Measurements from ENCODE around the gene GDF15.
"Not testable (repeated sequence)": the region's sequence is repeated elsewhere in the genome, so short reads cannot be mapped to it uniquely, and the experiment has no call there.

The GDF15 gene, protein sequence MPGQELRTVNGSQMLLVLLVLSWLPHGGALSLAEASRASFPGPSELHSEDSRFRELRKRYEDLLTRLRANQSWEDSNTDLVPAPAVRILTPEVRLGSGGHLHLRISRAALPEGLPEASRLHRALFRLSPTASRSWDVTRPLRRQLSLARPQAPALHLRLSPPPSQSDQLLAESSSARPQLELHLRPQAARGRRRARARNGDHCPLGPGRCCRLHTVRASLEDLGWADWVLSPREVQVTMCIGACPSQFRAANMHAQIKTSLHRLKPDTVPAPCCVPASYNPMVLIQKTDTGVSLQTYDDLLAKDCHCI

DNA sequence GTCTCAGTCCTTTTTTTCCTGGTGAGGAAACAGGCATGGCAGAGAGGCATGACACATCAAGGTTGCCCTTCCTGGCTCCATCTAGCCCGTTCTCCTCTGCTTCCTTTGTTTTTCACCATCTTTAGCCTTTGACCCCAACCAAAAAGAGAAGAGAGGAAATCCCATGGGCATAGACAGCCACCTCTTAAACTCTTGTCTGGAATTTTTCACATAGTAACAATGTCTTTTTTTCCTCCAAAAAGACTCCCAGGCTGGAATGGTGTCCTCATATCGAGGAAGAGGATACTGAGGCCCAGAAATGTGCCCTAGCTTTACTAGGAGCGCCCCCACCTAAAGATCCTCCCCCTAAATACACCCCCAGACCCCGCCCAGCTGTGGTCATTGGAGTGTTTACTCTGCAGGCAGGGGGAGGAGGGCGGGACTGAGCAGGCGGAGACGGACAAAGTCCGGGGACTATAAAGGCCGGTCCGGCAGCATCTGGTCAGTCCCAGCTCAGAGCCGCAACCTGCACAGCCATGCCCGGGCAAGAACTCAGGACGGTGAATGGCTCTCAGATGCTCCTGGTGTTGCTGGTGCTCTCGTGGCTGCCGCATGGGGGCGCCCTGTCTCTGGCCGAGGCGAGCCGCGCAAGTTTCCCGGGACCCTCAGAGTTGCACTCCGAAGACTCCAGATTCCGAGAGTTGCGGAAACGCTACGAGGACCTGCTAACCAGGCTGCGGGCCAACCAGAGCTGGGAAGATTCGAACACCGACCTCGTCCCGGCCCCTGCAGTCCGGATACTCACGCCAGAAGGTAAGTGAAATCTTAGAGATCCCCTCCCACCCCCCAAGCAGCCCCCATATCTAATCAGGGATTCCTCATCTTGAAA lies at the start of gene GDF15:
TSS of gene GDF15 (plus strand) at position 484 of the 868 bp plus-strand sequence. CDS start at position 516, 32 bp downstream.
- DNase-seq, result no peak

DNA sequence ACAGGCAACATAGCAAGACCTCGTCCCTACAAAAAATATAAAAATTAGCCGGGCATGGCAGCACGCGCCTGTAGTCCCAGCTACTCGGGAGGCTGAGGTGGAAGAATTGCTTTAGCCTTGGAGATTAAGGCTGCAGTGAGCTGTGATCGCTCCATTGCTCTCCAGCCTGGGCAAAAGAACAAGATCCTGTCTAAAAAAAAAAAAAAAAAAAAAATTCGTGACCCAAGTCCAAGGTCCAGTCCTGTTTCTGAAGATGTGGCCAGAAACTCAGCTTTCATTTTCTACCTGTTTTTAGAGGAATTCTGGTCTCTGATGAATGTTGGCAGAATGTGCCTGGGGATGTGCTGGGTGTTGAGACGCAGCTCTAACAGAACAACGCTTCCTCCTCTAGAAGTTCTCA lies 47.4 kb upstream of the GDF15 start:
- DNase-seq, result no peak

DNA sequence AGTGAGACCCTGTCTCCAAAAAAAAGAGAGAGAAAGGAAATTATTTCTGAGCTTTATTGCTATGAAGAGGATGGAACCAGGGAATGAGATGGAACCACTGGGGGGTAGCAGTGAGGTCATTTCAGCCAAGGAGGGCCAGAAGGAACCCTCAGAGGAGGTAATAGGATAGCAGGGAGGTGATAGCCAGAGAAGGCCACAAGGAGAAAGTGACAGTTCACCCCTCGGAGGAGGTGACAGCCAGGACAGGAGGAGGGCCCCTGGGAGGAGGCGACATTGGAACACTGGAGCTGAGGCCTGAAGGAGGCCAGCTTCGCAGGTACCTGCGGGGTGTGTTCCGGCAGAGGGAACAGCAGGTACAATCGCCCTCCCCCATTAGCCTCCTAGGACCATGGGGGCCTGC lies 46.2 kb upstream of the GDF15 start:
- no peak for DNase-seq

DNA sequence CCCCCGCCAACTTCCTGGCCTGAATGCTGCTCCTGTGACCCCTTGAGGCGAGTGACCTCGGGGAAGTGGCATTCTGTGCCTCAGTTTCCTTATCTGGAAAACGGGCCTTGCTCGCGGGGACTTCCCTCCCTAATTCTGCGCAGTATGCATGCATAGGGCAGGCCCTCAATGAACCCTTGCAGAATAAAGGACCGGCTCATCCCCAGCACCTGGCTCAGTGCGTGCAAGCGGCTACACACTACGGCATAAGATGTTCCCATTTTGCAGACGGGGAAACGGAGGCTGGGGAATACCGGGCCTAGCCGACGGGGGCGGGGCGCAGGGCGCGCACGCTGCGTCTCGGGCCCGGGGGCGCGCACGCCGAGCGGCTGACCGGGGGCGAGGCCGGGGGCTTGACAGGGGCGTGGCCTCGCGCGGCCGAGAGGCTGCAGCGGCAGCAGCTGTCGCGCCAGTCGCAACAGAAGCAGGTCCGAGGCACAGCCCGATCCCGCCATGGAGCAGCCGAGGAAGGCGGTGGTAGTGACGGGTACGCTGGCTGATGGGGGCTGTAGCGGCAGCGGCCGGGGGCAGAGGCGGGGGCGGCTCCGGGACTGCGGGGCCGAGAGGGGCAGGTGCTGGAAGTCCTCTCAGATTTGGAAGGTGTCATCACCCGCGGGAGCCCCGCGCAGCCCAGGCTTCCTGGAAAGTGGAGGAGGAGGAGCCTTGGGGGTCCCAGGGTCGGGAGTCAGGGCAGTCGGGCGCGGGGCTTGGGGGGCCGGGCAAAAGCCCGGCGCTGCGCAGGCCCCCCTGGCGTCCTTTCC lies 45.6 kb upstream of the GDF15 start, which contains the start of gene PGPEP1:
TSS of gene PGPEP1 (plus strand) at position 409 of the 800 bp plus-strand sequence. CDS start at position 493, 84 bp downstream.
- DNase-seq, result peak; percentile 47

DNA sequence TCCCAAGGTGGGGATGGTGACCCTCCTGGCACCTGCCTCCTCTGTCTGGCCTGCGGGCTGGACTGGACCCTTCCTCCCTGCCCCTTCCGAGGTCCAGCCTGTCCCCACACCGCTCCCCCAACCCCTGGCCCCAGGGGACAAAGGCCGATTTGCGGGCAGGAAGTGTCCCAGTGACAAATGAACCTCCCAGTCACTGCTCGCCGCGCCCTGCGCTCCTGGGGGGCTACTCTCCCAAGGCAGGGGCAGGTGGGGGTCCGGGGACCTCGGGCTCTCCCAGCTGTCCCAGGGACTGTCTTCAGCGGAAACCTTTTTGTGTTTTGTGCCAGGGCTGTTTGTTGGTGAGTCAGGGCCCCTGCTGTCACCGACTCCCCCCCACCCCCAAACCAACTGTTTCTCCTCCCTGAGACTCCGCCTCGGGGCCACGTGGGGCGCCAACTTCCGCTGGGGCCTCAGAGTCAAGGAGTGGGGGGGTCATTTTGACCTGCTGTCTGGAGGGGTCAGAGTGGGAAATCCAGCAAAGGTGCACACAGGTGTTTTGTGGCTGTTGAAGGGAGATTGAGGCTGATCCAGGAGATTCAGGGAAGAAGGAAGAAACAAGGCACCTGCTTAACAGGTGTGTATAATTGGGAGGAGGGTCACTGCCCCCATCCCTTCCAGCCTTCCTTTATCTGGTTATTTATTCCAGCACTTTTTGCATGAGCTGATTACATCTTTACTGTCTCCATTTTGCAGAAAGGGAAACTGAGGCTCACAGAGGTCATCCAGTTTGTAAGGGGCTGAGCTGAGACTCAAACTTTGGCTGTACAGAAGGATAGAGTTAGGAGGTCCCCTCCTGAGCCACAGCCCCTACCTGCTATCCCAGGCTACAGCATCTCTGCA lies 44.7 kb upstream of the GDF15 start:
- peak; percentile 5 for DNase-seq

DNA sequence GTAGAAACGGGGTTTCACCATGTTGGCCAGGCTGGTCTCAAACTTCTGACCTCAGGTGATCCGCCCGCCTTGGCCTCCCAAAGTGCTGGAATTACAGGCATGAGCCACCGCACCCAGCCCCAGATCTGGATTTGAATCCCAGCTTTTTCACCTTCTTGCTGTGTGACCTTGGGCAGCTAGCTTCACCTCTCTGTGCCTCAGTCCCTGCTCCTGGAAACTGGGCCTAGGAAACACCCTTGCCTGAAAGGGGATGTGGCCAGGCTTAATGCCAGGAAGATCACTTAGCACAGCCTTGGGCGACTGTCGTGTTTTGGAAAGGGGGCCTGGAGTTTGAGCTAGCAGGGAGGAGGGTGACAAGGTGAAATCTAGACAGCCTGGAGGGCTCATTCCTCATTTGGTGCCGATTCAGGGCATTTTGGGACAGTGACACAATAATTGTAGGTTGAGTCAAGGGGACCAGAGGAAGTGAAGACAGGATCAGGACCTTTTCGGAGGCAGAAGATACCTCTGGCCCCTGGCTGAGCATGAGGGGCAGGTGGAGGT lies 43.8 kb upstream of the GDF15 start:
- DNase-seq, result no peak

DNA sequence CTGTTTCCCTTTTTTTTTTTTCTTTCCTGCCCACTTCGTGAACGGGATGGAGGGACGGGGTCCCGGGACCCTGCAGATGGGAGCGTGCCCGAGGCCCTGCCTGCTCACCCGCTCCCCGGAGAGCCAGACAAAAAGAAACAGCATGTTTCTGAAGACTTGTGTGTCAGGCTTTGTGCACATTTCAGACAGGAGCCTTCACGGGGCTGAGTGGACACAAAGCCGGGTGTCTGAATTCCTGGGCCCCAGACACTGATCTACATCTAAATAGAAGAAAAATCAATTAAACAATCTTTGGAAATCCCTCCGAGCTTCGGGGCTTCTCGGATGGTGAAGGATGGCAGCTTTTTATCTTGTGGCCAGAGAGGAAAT lies 41.4 kb upstream of the GDF15 start:
- DNase-seq, result no peak

DNA sequence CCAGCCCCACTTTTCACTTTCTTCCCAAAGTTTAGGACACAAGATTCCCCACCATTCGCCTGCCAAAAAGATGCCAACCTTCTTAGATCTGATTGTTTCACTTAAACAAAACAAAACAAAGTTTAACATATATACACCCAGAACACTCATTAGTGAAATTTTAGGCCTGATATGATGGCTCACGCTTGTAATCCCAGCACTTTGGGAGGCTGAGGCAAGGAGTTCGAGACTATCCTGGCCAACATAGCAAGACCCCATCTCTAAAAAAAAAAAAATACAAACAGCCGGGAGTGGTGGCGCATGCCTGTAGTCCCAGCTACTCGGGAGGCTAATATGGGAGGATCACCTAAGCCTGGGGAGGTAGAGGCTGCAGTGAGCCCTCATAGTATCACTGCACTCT lies 40.7 kb upstream of the GDF15 start:
- DNase-seq, result no peak

DNA sequence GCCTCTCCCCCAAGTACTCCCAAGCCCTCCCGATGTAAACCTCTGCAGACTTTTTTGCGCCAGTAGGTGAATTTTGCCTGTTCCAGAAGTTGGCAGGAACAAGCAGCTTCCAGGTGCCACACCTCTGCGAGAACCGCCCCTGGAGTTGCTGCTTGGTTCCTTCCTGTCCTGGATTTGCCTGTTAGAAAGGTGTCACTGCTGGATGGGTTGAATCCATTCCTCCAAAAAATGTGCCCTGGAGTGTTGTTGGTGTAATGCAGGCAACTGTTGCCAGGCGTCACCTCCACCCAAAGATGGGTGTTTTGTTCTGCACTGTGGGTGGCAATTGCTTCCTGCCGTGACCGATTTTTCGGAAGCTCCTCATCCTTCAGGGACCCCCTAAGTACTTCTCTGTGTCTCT lies 39.9 kb upstream of the GDF15 start:
- no peak for DNase-seq

DNA sequence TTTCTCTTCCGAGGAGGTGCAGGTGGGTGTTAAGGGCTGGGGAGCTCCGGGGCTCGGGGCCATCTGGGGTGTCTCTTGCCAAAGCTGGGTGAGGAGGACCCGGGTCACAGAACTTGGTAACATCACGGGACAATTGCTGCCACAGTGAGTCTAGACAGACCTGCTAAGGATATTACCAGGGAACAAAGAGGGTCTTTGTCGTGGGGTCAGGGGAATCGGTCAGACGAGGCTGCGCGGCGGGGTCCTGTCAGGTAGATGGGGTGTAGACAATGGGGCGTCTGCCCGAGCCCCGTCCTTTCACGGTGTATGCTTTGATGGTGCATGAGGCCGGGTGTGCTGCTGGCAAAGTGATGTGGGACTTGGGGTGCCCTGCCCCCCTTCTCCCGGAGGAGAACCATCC lies 37.8 kb upstream of the GDF15 start:
- no peak for DNase-seq

DNA sequence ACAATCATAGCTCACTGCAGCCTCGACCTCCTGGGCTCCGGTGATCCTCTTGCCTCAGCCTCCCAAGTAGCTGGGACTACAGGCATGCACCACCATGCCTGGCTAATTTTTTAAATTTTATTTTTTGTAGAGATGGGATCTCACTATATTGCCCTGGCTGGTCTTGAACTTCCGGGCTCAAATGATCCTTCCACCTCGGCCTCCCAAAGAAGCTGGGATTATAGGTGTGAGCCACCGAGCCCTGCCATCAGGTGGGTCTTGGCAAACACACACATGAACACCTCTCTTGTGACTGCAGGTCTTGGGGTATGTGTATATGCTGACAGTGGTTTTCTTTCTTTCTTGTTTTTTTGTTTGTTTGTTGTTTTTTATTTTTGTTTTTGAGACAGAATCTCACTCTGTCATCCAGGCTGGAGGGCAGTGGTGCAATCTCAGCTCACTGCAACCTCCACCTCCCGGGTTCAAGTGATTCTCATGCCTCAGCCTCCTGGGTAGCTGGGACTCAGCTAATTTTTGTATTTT lies 37.1 kb upstream of the GDF15 start:
- not testable (repeated sequence) for DNase-seq

DNA sequence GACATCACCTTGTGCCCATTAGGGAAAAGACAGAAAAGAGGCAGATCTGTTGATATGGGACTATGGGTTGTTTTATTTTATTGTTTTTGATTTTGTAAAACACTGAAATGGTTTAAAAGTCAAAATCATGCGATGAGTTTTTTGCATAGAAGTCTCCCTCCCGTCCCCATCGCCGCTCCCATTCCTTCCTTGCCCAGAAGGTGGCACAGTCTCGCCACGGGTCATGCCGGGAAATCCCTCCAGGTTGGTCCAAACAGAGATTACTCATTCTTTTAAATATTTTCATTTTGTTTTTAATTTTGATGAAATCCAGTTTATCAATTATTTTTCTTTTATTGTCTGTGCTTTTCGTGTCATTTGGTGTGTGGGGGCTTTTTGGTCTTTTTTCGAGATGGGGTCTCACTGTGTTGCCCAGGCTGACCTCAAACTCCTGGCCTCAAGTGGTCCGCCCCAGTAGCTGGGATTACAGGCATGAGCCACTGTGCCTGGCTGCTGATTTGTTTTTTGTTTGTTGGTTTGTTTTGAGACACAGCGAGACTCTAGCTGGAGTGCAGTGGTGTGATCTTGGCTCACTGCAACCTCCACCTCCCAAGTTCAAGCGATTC lies 36.3 kb upstream of the GDF15 start:
- peak; percentile 28 for DNase-seq

DNA sequence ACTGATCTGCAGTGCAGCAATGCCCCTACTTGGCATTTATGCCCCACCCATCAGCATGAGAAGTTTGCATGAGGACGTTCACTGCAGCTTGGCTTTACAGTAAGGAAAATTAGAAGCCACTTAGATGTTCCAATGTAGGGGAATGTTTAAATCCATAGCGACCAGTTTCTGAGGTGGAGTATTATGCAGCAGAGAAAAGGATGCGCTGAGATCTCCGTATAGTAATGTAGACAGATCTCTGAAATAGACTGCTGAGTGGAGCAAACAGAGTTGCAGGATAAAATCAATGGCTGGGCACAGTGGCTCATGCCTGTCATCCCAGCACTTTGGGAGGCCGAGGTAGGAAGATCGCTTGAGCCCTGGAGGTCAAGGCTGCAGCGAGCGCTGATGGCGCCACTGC lies 35.5 kb upstream of the GDF15 start:
- no peak for DNase-seq

DNA sequence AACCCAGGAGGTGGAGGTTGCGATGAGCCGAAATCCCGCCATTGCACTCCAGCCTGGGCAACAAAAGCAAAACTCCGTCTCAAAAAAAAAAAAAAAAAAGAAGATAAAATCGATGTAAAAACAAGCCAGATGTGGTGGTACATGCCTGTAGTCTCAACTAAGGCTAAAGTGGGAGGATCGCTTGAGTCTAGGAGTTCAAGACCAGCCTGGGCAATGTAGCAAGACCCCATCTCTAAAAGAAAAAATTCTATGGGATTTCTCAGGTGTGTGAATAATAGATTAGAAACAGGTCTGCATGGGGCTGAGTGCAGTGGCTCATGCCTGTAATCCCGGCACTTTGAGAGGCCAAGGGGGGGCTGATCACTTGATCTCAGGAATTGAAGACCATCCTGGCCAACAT lies 34.4 kb upstream of the GDF15 start:
- no peak for DNase-seq

DNA sequence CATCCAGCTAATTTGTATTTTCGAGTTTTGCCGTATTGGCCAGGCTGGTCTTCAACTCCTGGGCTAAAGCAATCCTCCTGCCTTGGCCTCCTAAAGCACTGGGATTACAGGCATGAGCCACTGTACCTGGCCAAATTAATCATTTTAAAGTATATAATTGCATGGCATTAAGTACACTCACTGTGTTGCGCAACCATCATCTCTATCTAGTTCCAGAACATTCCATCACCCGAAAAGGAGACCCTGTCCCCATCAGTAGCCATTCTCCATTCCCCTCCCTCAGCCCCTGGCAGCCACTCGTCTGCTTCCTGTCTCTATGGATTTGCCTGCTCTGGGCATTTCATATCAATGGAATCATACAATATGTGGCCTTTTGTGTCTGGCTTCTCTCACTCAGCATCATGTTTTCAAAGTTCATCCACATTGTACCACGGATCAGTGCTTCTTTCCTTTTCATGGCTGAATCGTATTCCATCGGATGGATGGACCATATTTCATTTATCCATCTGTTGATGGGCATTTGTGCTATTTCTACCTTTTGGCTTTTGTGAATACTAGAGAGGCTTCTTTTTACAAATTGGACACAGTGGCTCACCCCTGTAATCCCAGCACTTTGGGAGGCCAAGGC lies 32.5 kb upstream of the GDF15 start:
- DNase-seq, result no peak

DNA sequence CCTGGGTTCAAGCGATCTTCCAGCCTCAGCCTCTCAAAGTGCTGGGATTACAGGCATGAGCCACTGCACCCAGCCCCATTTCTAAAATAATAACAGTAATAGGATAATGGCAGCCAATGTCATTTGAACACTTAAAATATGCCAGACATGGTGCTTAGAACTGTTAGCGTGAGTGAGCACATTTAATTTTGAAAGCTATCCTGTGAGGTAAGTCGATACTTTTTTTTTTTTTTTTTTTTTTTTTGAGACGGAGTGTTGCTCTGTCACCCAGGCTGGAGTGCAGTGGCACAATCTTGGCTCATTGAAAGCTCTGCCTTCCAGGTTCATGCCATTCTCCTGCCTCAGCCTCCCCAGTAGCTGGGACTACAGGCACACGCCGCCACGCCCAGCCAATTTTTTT lies 31.2 kb upstream of the GDF15 start:
- not testable (repeated sequence) for DNase-seq

DNA sequence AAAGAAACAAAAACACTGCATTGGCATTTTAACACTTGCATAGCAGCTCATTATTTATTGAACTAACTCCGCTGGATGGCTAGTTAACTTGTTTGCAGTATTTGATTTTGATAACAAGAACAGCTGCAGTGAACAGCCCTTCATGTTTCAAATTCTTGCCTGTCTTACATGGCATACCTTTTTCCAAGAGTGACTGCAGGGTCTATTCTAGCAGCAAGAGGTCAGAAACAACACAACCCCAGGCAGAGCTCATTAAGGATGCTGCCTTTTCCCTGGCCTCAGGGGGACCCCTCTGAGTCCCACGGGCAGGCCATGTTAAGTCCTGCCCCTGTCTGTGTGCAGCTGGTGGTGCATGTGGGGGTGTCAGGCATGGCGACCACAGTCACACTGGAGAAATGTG lies 28.9 kb upstream of the GDF15 start:
- no peak for DNase-seq

DNA sequence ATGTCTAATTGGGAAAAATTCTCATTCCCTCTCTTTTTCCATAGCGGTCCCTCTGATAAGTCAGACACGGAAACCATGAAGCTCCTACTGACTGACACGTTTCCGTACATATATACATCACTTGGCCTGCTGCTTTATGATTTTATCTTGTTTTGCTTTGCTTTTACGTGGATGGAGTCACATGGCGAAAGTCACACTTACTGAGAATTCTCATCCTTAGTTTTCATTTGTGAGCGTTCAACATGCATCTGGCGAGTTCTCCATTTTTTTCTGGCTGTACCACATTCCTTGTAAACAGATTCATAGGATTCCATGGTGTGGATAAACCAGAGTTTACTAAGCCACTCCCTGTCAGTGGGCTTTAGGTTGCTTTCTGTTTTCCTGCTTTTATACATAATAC lies 24.3 kb upstream of the GDF15 start:
- no peak for DNase-seq

DNA sequence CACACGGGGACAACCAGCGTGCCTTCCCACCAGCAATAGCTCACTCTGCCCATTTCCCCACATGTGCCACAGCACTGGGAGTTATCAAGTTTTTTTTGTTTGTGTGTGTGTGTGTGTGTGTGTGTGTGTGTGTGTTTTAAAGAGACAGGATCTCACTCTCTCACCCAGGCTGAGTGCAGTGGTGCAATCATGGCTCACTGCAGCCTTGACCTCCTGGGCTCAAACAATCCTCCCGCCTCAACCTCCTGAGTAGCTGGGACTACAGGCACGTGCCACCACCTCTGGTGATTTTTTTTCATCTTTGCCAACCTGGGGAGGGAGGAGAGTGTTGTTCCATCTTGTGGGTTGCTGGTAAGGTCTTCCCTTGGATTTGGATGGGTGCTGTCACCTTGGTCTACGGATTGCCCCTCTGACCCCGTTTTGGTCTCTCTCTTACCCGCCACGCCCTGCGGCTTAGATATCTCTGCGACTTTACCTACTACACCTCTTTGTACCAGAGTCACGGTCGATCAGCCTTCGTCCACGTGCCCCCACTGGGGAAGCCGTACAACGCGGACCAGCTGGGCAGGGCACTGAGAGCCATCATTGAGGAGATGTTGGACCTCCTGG lies 22.9 kb upstream of the GDF15 start:
- DNase-seq, result no peak

DNA sequence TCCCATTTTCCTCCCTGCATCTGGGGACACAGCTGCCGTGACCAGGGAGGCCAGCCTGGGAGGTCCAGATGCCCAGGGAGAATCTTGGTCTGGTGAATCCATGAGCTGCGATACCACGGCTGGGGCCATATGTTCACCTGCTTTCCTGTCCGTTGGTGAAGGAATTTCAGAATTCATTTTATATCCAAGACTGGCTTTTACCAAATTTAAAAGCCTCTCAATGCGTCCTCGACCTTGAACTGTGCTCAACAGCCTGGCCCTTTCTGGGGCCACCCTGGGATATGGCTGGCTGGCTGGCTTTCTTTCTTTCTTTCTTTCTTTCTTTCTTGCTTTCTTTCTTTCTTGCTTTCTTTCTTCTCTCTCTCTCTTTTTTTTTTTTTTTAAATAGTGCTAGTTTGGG lies 22.2 kb upstream of the GDF15 start:
- DNase-seq, result no peak

All from NCI-H774 (cell line).